Erythroblast (primary cell): ENCODE measurements around the gene LRMDA.

Source experiments
- DNase-seq, 2 experiments: peaks; one replicate each; lab custom pipeline; 2025; lab: John Stamatoyannopoulos, UW
- GATA1 ChIP-seq: IDR thresholded peaks from 2 replicates; pipeline ENCODE4 v1.6.1; 2011; ENCODE audit warnings: low read depth, mild to moderate bottlenecking, control low read depth, low read length, moderate library complexity
- POLR2A ChIP-seq: IDR thresholded peaks from 2 replicates; pipeline ENCODE4 v1.6.1; 2011; ENCODE audit warnings: mild to moderate bottlenecking, low read length

LRMDA gene

DNA sequence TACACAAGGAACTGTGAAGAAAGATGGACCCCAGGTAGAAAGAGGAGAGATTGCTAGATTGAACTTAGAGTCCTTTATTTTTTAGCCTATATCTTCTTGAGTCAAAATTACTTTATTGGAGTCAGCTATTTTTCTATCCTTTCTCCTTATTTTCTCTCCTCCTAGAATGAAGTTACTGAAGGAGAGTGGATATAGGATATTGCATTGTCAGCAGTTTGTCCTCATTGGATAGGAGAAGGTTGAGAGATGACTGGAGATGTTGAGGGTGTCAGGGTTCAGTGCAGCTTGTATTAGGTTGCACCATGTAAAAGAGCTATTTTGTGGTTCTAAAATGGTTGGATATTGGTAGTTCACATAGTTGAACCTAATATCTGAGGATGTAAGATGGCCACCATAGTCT, 5.5 kb downstream of the LRMDA start:
- no peak for TF ChIP-seq GATA1
- no peak for TF ChIP-seq POLR2A
- no peak for DNase-seq

DNA sequence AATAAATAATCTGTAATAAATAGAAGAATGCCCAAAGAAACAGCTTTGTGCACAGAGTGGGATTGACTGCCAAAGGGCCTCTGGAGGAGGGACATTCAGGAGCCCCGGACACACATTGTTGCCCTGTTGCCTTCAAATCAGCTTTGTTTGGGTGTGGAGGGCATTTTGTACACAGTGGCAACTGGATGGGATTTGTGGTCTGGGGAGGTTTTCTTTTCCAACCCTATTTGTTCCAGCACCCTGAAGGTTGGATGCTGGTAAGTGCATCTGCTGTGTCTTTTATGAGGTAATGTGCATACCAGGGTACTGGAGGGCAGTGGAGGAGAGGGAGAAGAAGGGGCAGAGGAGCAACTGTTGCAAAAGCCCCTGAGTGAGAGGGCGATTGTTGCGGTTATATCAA, 6.3 kb downstream of the LRMDA start:
- DNase-seq = no peak
- TF ChIP-seq GATA1 (no peak), POLR2A (no peak)

DNA sequence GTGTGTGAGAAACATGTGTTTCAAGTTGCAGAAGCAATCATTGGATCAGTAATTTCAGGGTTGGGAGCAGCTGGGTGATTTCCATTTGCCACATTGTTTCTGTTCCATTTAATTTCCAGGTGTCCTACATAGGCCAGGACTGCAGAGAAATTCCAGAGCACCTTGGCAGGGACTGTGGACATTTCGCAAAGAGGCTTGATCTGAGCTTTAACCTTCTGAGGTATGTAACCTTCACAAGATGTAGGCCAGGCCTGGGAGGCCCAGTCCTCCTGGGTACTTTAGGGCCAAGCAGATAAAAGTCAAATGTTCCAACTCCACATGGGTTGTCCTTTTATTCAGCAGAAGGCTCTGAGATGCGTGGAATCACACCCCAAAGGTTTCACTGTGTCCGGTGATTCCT, 6.9 kb downstream of the LRMDA start:
- DNase-seq = no peak
- no peak for TF ChIP-seq POLR2A
- no peak for TF ChIP-seq GATA1

DNA sequence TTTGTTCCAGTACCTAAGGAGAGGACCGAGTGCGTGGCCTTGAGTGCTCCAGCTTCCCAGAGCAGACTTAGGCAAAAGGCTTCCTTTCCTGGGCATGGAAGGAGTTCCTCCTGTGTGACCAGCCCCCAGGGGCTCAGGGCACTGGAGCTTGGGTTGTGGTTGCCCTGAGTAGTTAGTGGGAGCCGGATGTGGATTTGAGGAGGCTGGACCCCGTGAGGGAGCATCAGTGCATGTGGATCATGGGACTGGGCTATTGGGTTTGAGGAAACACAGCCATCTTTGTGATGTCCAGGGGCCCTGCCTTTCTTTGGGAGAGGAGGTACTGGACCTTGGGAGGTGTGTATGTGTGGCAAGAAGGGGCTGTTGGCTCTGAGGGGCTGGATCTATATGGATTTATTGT, 8.4 kb downstream of the LRMDA start:
- no peak for TF ChIP-seq POLR2A
- TF ChIP-seq GATA1 = no peak

DNA sequence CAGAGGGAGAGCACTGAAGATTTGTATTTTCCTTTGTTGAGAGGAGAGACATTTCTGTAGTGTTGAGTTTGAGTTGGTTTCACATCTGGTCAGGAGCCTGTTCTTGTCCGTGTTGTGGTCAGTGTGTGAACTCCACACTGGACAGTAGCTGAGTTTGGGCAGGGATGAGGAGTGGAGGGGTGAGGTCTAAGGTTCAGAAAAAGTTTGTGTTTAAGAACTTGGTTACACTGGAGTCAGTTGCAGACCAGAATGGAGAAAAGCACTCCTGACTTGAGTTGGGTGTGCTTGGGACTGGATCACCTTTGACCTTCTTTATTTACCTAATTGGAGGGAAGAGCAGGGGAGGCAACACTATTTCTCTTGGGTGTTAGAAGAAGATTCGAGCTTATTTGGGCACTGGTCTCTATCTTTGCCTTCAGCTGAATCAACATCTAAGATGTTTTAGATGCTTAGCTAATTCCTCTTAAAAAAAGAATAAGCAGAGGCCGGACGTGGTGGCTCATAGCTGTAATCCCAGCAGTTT, 8.9 kb downstream of the LRMDA start:
- TF ChIP-seq GATA1 = no peak
- TF ChIP-seq POLR2A = no peak
- DNase-seq = no peak

More for the DNA sequence above, 8.4 kb downstream of the LRMDA start:
- no peak for DNase-seq

DNA sequence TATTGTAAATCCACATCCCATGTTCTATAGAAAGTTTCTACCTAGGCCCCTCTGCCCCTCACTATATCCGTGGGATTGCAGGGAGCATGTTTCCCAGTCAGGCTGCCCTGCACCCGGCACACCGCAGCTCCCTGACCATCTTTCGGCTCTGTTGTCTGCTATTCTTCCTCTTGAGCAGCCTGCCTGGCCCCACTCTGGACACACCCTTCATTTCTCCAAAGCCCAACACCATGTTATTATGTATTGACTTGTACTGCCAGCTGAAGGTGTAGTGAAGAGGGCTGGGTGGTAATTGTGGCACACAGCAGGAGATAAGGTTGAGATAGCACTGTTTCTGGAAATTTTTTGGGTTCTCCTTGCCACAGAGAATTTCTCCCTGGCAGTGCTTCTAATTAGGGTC, 9.8 kb downstream of the LRMDA start:
- DNase-seq = no peak
- TF ChIP-seq GATA1 = no peak
- no peak for TF ChIP-seq POLR2A

DNA sequence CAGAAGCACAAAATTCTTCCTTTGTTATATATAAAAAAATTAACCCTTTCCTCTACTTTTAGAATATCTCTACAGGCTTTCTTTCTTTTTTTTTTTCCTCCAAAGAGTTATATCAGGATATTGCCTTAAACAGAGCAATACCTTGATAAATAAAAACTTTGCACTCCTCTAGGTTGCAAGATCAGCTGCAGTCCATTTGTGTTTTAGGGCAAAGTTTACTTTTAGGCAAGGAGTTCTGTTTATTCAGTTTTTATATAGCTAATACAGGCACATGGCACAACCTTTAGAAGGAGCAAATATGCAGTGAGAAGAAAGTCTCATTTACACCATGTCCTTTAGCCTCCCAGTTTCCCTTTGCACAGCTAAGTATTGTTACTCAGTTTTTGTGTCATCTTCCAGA, 10.3 kb downstream of the LRMDA start:
- no peak for TF ChIP-seq POLR2A
- no peak for TF ChIP-seq GATA1
- no peak for DNase-seq

DNA sequence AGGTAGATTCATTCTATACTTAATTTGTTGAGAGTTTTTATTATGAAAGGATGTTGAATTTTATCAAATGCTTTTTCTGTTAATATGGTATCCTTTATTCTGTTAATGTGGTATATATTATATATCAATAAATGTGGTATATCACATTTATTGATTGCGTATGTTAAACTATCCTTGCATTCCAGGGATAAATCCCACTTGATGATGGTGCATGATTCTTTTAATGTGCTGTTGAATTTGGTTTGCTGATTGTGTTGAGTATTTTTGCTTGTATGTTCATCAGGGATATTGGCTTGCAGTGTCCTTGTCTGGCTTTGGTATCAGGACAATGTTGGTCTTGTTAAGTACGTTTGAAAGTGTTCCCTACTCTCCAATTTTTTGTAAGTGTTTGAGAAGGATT, 11.9 kb downstream of the LRMDA start:
- no peak for DNase-seq
- TF ChIP-seq POLR2A (no peak), GATA1 (no peak)

DNA sequence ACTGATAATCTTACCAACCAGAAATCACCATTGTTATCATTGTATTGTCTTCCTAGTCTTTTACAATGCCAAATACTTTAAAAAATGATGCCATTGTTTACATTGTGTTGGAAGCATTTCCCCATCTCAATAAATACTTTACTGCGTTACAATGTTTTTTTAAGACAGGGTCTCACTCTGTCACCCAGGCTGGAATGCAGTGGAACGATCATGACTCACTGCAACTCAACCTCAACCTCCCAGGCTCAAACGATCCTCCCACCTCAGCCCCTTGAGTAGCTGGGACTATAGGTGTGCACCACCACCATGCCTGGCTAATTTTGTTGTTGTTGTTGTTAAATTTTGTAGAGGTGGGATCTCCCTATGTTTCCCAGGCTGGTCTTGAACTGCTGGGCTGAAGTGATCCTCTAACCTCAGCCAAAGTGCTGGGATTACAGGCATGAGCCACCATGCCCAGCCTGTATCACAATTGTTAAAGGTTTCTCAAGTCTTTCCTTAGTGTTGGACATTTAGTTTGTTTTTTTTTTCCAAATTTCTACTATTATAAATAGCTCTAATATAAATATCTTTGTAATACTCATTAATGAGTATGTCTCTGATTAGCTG, 13.5 kb downstream of the LRMDA start:
- DNase-seq = no peak
- no peak for TF ChIP-seq GATA1
- TF ChIP-seq POLR2A = no peak

DNA sequence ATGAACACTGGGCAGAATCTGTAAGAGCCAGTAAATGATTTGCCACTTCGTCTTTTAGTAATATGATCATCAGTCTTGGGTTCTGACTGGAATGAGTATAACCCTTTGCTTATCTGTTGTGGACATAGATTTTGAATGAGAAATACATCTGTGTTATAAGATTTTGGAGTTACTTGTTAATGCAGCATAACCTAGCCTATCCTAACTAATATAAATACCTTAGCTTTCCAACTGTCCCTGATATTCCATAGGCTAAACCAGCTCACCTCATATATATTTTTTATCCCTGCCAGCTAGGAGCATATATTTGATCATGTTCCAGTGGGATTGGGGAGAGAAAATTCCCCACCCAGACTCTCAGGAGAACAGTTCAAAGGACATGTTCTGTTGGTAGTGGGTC, 15.1 kb downstream of the LRMDA start:
- DNase-seq = no peak
- TF ChIP-seq POLR2A (no peak), GATA1 (no peak)

DNA sequence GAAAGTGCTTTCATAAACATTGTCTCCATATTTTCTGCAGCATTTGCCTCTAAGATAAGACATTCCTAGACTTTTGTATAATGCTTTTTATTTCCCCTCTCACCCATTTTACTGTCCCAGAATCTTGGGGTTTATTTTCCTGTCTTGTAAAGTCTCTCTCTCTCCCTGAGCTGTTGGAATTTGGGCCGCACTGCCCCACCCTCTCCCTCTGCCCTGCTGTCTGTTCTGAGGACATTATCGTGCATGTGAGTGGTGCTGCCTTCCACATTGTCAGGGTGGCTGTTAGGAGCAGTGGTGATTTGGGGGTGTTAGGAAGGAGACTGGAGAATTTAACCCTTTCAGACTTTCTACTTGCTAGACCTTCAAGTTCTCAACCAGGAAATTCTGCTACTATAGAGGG, 16.7 kb downstream of the LRMDA start:
- no peak for DNase-seq
- TF ChIP-seq POLR2A (no peak), GATA1 (no peak)

DNA sequence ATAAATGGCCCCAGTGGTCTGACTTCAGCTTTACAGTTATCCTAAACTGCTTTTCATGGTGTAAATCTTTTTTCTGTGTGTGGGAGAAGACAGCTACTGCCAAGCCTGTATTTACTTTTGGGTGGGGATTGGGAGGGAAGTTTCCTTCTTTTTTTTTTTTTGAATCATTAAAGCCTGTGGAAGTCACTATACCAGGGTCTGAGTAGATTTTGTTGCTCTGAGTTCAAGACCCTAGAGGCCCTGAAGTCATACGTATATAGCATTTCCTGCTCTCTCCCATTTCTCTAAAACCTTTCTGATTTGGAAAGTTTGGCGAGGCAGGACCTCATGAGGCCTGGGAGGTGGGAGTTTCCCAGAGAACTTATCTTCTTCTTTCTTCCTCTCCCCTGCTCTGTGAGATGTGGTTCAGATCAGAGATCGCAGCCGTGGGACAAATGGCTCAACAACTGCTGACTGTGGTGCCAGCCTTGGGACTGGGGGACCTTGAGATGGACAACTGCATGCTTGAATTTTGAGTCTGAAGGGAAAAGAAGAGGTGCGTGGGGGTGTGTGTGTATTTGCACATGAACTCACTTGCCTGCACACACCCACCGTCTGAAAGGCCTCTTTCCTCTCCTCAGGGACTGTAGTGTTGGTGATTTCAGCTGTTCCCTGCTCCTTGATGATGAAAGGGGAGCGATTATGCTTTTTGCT, 18.1 kb downstream of the LRMDA start:
- TF ChIP-seq POLR2A (no peak), GATA1 (no peak)
- DNase-seq = no peak

DNA sequence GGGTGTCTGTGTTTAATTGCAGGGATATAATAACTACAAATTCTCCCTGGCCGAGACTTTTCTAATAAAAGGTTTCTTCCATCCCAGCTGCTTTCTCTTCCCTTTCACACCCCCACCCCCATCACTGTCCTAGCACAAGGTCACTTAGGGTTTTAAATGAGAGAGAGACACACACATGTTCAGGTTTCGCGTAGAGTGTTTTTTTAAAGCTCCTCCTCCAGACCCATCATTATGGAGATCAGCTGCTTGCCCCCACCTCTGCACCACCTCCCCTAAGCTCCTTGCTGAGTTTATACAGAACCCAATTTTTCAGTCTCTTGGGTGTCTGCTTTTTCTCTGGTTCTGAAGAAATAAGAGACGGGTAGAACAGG, 18.6 kb downstream of the LRMDA start:
- DNase-seq = no peak
- TF ChIP-seq GATA1 (no peak), POLR2A (no peak)

DNA sequence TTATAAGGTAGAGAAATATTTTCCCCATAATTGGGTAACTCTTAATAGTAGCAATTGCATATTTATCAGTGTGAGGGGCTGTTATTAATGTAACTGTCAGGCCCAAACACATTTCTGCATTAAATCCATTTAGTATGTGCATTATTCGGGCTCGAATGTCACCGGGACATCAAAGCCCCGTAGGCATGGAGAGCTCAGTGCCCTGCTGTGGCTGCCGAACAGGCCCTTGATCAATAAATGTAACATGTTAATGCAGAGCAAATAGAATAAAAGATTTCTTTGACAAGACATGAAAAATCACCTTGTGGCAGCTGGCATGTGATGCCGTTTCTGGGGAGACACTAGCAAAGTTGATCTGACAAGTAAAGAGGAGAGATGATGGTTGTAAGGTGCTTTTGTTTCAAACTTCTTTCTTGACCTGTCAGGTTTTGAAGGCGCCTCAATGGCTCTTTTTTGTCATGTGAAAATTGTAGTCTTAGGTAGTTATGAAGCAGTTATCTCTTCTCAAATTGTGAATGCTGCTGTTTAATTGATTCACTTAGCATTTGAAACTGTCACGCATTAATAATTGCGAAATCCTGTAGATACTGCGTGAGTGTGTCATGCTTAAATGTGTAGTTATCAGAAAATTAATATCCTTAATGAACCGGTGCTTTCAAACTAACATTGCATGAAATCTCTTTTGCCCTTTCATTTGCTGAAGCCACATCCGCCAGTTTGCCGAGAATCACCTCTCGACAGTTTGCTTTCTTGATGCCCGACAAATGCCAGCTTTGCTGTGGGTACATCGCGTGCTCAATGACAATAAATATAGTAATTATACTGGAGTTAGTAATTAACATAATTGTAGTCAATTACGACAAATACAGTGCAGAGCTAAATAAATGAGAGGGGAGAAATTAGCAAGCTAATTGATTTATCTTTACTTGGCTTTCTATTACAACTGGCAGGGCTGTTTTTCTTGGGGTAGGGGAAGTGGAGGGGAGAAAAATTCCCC, 19.5 kb downstream of the LRMDA start:
- DNase-seq = no peak

More for the DNA sequence above, 19.5 kb downstream of the LRMDA start:
- no peak for TF ChIP-seq POLR2A
- TF ChIP-seq GATA1 = no peak
